Right lobe of liver (tissue), 6 donors: Measurements from ENCODE around the gene EXT2. TPM values are rescaled to one million over a fixed set of nuclear protein-coding genes. Genes with fewer than 3 reads are reported as not detected.

Source experiments
- ATAC-seq, 4 donors: fragments of 200-7000 bp; cut with Tn5 transposase; one replicate each; pipeline ENCODE4 v1.9.1; 2020; ENCODE audit warnings: mild to moderate bottlenecking in 4 of 4, moderate library complexity in 4 of 4
- DNase-seq, 3 donors: peaks; one replicate each; pipeline ENCODE4 v3.0.0-alpha.2; 2020
- H3K27ac ChIP-seq, 3 donors: fragments of 200-600 bp; one replicate each; pipeline ENCODE4 v1.8.0; 2022
- H3K27me3 ChIP-seq, 2 donors: fragments of 200-600 bp; one replicate each; pipeline ENCODE4 v1.8.0; 2022
- H3K36me3 ChIP-seq, 4 donors: fragments of 200-600 bp; sonication (generic) in 1 of 4; one replicate each; pipeline versions ENCODE4 v1.5.1 to v1.8.0; 2017 to 2022; ENCODE audit warnings: control low read depth in 1 of 4
- H3K4me1 ChIP-seq, 4 donors: fragments of 200-600 bp; sonication (generic) in 1 of 4; one replicate each; pipeline versions ENCODE4 v1.5.1 to v1.8.0; 2017 to 2022; ENCODE audit warnings: control low read depth in 1 of 4
- H3K4me3 ChIP-seq, 3 donors: fragments of 200-600 bp; one replicate each; pipeline ENCODE4 v1.8.0; 2022
- H3K9me3 ChIP-seq, 4 donors: fragments of 200-600 bp; sonication (generic) in 1 of 4; one replicate each; pipeline versions ENCODE4 v1.5.1 to v1.8.0; 2017 to 2022; ENCODE audit warnings: control low read depth in 1 of 4
- POLR2A ChIP-seq: fragments of 450-650 bp; IDR thresholded peaks from one replicate; pipeline ENCODE4 v1.6.1; 2017; ENCODE audit warnings: antibody characterized with exemption, mild to moderate bottlenecking
- WGBS: methylation state at CpG from one replicate; pipeline ENCODE4 v1.1.6; 2018; ENCODE audit warnings: low coverage, low lambda C conversion rate; ENCODE audit not compliant: insufficient coverage; ENCODE audit errors: missing lambda C conversion rate; 5-methylcytosine and 5-hydroxymethylcytosine counted together
- intact Hi-C, 2 donors: fragments of 100-400 bp; cut with DNase I; formaldehyde crosslinking; loops; one replicate each; pipeline versions ENCODE4 v1.11.2 to v1.14.1; 2022
- total RNA-seq, 6 experiments: library from RNA; depleted of rRNA in 2 of 6; stranded (reverse); fragments of >200 nt in 2 of 6; fragmentation: NEBNext Ultra II Directional in 3 of 6; extraction: Animal tissue kit (Norgen Biotek cat#: 25700) in 3 of 6; gene quantifications; one replicate each; pipeline versions ENCODE4 v1.1.0 to v1.2.4, GENCODE V29; 2016 to 2023
- TF ChIP-seq, protein P1 (sequence below), 4 donors: fragments of 200-600 bp in 3 of 4; fragments of 450-650 bp in 1 of 4; IDR thresholded peaks; one replicate each; pipeline versions ENCODE4 v1.5.1 to v1.8.0; 2016 to 2022; ENCODE audit warnings: antibody characterized with exemption in 4 of 4, mild to moderate bottlenecking in 2 of 4
- donor health status: DM: no; HTN: yes; CAD: no.
- donor health status: DM: no; HTN: no; CAD: no.
- donor health status: DM: no; HTN: no; CAD: no.
- donor health status: DM: no; HTN: yes; CAD: no.
- donor health status: DM: no; HTN: yes; CAD: no.

The EXT2 gene
- total RNA-seq, 6 experiments from 2014 or later, result 21.9 to 31.3 (median 26.9) TPM

DNA sequence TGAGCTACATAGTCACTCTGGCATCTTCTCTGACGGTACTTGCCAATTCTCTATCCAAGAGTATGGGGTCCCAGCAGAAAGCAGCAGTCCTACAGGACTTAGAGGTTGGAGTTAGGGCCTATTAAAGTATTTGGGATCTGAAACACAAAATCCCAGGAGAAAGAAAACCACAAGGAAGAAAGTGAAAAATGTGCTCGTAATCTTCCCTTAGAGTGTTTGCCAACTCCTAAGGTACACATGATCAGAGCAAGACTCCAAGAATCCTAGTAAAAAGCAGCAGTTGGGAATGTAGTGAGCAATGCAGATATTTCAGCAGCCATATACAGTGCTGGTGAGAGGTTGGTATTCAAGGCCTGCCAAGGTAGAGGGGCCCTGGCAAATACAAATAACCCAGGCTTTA is 71.6 kb downstream of the EXT2 start:
- ATAC-seq, result no peak

DNA sequence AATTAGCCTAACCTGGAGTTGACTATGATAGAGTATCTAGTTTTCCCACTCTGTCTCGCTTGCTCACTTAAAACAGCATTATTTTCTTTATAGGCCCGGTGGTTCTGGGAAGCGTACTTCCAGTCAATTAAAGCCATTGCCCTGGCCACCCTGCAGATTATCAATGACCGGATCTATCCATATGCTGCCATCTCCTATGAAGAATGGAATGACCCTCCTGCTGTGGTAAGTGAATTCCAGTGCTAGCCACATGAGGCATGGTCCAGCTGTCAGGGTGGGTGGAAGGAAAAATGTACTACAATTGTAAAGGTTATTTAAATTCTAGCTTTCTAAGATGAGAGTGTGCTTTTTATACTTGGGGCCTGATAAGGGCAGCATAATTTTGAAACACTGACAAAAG is 76.0 kb downstream of the EXT2 start:
- intact Hi-C loops, result no loop called here
- no peaks in the 10 kb centered on the region for H3K9me3 ChIP-seq
- no peaks in the 10 kb centered on the region for H3K4me1 ChIP-seq
- TF ChIP-seq, protein P1, sequence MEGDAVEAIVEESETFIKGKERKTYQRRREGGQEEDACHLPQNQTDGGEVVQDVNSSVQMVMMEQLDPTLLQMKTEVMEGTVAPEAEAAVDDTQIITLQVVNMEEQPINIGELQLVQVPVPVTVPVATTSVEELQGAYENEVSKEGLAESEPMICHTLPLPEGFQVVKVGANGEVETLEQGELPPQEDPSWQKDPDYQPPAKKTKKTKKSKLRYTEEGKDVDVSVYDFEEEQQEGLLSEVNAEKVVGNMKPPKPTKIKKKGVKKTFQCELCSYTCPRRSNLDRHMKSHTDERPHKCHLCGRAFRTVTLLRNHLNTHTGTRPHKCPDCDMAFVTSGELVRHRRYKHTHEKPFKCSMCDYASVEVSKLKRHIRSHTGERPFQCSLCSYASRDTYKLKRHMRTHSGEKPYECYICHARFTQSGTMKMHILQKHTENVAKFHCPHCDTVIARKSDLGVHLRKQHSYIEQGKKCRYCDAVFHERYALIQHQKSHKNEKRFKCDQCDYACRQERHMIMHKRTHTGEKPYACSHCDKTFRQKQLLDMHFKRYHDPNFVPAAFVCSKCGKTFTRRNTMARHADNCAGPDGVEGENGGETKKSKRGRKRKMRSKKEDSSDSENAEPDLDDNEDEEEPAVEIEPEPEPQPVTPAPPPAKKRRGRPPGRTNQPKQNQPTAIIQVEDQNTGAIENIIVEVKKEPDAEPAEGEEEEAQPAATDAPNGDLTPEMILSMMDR (IDR thresholded peaks at IDR 0.05), result no peak
- TF ChIP-seq POLR2A, result no peak
- WGBS, result 96% methylated on average over 4 of the region's 4 CpGs
- H3K27ac ChIP-seq, result no peak overlapping the region
- H3K36me3 ChIP-seq, result no peaks in the 10 kb centered on the region
- no peaks in the 10 kb centered on the region for H3K27me3 ChIP-seq
- DNase-seq (no peak), ATAC-seq (no peak)
- H3K4me3 ChIP-seq, result no peak overlapping the region

More for the DNA sequence above, 71.6 kb downstream of the EXT2 start:
- H3K9me3 ChIP-seq, result no peaks in the 10 kb centered on the region
- no peak overlapping the region for H3K4me3 ChIP-seq
- intact Hi-C loops, result no loop called here
- no peak for DNase-seq
- no peaks in the 10 kb centered on the region for H3K4me1 ChIP-seq
- WGBS, result 79% methylated on average over 2 of the region's 2 CpGs
- H3K27ac ChIP-seq, result no peak overlapping the region
- H3K27me3 ChIP-seq, result no peaks in the 10 kb centered on the region
- no peaks in the 10 kb centered on the region for H3K36me3 ChIP-seq
- no peak for TF ChIP-seq POLR2A
- TF ChIP-seq, protein P1 (IDR thresholded peaks at IDR 0.05), result no peak

DNA sequence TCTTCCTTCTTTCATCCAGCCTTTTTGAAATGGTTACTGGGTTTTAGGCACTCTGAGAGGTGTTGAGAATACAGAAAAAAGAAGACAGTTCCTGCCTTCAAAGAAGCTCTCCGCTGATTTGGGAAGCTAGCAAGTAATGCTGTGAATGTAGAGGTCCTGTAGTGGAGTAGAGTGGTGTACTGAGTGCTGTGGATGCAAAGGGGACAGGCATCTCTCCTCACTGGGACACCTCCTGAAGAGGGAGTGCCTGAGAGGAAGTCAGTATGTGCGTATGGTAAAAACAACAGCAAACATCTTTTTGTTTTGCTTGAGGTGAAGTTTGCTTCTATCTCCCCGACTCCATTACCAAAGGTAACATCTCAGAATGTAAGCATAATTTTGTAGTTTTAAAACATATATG is 77.5 kb downstream of the EXT2 start:
- Histone ChIP-seq H3K27me3 (no peaks in the 10 kb centered on the region), H3K4me3 (no peak overlapping the region), H3K27ac (no peak overlapping the region), H3K4me1 (no peaks in the 10 kb centered on the region), H3K36me3 (no peaks in the 10 kb centered on the region), H3K9me3 (no peaks in the 10 kb centered on the region)
- ATAC-seq, result no peak
- intact Hi-C loops, result no loop called here
- no peak for DNase-seq
- TF ChIP-seq, protein P1 (IDR thresholded peaks at IDR 0.05), result no peak
- TF ChIP-seq POLR2A, result no peak
- 95% methylated on average over 3 of the region's 3 CpGs for WGBS

DNA sequence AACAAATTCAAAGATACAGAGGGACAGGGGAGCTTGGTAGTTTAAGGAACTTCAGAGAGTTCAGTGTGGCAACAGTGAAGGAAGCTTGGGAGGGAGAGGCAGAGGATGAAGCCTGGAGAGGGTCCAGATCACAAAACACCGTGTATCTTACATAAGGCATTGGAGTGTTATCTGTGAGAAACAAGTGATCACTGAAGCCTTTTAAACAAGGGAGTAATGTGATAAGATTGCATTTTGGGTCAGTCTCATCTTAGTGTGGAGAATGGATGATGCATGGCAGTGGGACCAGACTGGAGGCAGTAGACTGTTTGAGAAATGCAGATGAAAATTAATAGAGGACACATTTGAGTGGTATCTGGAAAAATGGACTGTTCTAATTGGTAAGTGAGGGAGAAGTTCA is 79.4 kb downstream of the EXT2 start:
- DNase-seq, result no peak
- 44% methylated on average over 1 of the region's 1 CpG for WGBS
- TF ChIP-seq, protein P1 (IDR thresholded peaks at IDR 0.05), result no peak
- no peak for TF ChIP-seq POLR2A

More for the DNA sequence above, 79.4 kb downstream of the EXT2 start:
- H3K27me3 ChIP-seq, result no peaks in the 10 kb centered on the region
- no peak overlapping the region for H3K27ac ChIP-seq
- intact Hi-C loops, result no loop called here
- no peaks in the 10 kb centered on the region for H3K9me3 ChIP-seq
- no peaks in the 10 kb centered on the region for H3K36me3 ChIP-seq
- no peaks in the 10 kb centered on the region for H3K4me1 ChIP-seq
- no peak for ATAC-seq
- no peak overlapping the region for H3K4me3 ChIP-seq
